SK-N-DZ (cell line): Measurements from ENCODE around the gene SMARCAL1.

Source experiments
- DNase-seq: peaks from one replicate; pipeline ENCODE4 v3.0.0-alpha.2; 2015; ENCODE audit warnings: low spot score

The SMARCAL1 gene

GRCh38 chr2:216426938-216427337 lies 14.7 kb downstream of the SMARCAL1 start:
- DNase-seq, result no peak

- DNase-seq, result no peak
Measured at GRCh38 chr2:216428618-216429350, 16.5 kb downstream of the SMARCAL1 start.

GRCh38 chr2:216429428-216429827 lies 17.1 kb downstream of the SMARCAL1 start:
- no peak for DNase-seq

- DNase-seq, result no peak
Measured at GRCh38 chr2:216430811-216431530, 18.7 kb downstream of the SMARCAL1 start.

DNA sequence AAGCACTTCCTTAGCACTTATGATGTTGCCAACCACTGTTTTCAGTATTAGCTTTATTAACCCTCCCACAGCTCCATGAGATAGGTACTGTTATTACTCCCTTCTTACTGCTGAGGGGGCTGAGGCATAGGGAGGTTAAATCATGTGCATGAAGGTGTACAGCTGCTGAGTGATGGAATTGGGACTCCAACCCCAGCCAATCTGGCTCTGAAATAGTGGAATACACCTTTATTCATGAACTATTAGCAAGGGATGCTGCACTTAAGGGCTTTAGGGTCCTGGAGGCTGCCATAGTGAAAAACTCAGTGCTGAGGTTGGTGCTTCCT lies 19.2 kb downstream of the SMARCAL1 start:
- DNase-seq, result no peak

DNA sequence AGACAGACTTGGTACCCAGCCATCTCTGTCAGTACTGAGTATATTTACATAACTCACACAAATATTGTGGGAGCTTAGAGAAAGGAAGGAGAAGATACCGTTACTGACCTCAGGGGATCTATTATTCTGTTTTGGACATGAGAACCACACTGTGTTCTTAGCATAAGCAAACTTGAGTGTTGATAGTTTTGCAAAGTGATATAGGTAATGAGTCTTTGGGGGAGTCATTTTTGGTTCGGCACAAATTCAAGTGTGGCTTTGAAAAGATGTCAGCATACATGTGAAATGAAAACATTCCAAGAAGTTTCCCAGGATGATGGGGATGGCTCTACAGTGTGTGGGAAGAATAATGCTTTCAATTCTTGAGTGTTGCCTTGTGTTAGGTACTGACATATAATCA lies 24.1 kb downstream of the SMARCAL1 start:
- DNase-seq, result no peak

DNA sequence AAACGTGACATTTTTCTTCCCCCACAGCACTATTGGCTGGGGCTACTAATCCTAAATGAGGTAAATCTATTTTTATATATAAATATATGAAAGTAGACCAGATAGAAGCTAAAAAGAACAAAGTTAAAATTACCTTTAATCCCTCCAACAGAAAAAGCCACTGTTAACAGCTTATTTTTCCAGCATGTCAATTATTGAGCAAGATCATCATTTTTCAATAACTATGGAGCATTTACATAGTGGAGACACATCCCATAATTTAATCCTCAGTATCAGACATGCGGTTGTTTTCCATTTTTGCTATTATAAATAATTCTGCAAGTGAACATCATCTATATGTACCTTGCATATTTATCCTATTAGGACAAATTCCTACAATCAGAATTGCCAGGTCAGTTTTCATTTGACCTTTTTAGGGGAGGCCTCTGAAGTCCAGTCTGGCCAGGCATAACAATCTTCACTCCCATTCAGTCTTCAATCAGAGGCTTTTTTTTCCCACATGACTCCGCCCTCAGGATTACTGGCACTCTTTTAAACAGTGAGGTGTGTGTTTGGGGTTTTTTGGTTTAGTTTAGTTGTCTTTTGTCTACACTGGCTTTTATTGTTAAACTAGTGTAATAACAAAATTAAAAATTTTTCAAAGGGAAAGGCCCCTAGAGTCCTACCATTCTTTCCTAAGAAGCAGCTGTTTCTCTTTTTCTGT lies 29.2 kb downstream of the SMARCAL1 start:
- no peak for DNase-seq

DNA sequence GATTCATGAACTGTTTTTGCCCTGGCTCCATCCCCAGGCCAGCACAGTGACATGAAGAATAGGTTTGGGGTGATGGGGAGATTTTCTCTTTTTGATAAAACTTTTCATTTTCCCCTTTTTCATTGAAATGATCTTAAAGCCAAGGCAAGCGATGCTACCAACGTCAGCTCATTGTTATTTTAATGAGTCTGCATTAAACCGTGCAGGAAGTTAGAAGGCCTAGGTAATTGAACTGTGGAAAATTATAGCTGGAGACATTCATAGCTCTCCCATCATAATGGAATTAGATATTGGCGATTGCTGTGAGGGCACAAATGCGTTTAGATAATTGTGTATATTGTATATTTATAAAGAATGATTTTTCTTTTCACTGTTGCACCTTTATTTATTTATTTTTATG lies 33.2 kb downstream of the SMARCAL1 start:
- no peak for DNase-seq

DNA sequence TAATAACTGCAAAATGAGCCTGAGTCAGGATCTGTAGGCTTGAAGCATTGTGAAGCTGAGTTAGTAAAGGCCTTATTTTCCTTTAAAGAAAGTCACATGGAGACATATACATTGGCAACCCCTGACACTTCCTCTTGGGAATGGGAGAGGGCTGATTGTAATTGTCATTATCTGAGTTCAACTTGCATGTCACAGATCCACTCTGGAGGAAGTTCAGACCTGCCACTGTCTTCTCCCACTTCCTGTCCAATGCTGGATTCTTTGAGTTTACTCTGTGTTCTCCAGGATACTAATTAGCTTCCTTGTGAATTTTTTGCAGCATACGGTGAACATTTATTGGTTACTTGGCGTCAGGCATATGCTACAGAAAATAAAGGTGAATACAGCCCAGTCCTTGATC lies 34.1 kb downstream of the SMARCAL1 start:
- no peak for DNase-seq

DNA sequence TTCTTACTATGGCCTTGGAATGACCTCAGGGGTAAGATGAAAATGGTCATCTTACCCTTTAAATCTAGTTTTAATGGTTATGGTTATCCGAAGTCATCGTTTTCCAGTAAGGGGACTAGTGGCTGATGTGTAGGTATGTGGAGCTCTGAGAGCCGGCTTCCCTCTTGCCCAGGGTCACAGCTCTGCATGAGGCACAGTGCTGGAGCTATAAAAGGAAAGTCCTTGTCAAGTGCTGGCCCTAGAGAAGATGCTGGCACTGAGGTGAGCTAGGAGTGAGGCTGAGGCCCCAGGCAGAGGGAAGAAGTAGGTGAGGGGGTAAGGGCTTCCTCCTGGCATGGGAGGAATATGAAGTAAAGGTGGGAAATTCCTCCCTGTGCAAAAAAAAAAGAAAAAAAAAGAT lies 35.0 kb downstream of the SMARCAL1 start:
- DNase-seq, result no peak

- DNase-seq, result no peak
Measured at GRCh38 chr2:216448829-216449228, 36.5 kb downstream of the SMARCAL1 start.

GRCh38 chr2:216450346-216450745 lies 38.1 kb downstream of the SMARCAL1 start:
- DNase-seq, result no peak

GRCh38 chr2:216450784-216451183 lies 38.5 kb downstream of the SMARCAL1 start:
- no peak for DNase-seq

- no peak for DNase-seq
Measured at GRCh38 chr2:216453955-216454614, 41.8 kb downstream of the SMARCAL1 start.

GRCh38 chr2:216463148-216463547 lies 50.9 kb downstream of the SMARCAL1 start:
- no peak for DNase-seq

- peak; percentile 42 for DNase-seq
Measured at GRCh38 chr2:216464104-216464720, 51.9 kb downstream of the SMARCAL1 start.

DNA sequence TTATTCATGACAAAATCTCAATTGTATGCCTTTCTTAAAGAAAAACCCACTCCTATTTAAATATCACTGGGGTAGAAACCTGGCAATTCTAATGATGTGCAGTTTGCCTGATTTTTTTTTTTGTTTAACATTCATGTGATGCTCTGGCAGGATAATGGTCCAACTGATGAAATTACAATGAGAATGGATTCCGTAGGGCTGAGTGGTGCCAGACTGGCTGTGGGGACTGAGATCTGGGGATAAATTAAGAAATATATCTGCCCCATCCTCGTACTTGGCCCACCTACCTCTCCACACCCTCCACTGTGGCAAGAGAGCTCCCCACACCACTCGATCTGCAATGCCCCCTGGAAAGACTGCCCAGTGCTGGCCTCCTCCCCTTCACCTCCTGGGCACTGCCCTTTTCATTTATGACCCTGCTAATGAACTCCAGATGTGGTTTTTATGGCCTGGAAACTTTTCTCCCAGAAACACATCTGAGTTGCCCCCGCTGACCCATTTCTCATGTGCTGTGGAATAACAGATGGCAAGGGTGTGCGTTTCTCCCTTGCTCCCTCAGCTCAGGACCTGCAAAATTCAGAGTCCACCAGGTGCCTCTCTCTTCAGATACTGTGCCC lies 53.4 kb downstream of the SMARCAL1 start:
- DNase-seq, result no peak

DNA sequence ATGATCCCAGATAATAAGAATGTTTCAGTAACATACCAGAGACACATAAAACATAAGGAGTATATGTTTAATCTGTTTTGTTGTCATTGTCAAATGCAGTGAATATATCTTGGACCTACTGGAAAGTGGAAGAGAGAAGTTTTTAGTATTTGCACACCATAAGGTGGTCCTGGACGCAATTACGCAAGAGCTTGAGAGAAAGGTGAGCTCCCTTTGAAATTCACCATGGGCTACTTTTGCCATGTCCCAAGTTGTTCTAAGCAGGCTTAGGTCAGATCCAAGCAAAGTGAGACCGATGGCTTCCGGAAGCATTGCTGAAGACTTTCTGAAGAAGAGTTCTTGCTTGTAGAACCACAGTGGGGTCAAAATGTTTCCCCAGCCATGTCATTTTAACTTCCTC lies 55.6 kb downstream of the SMARCAL1 start:
- no peak for DNase-seq

GRCh38 chr2:216469661-216470060 lies 57.4 kb downstream of the SMARCAL1 start:
- no peak for DNase-seq

- no peak for DNase-seq
Measured at GRCh38 chr2:216473187-216473586, 60.9 kb downstream of the SMARCAL1 start.

GRCh38 chr2:216474925-216475670 lies 62.8 kb downstream of the SMARCAL1 start:
- DNase-seq, result no peak
